Measurements from ENCODE around the gene CACNG1.

DNA sequence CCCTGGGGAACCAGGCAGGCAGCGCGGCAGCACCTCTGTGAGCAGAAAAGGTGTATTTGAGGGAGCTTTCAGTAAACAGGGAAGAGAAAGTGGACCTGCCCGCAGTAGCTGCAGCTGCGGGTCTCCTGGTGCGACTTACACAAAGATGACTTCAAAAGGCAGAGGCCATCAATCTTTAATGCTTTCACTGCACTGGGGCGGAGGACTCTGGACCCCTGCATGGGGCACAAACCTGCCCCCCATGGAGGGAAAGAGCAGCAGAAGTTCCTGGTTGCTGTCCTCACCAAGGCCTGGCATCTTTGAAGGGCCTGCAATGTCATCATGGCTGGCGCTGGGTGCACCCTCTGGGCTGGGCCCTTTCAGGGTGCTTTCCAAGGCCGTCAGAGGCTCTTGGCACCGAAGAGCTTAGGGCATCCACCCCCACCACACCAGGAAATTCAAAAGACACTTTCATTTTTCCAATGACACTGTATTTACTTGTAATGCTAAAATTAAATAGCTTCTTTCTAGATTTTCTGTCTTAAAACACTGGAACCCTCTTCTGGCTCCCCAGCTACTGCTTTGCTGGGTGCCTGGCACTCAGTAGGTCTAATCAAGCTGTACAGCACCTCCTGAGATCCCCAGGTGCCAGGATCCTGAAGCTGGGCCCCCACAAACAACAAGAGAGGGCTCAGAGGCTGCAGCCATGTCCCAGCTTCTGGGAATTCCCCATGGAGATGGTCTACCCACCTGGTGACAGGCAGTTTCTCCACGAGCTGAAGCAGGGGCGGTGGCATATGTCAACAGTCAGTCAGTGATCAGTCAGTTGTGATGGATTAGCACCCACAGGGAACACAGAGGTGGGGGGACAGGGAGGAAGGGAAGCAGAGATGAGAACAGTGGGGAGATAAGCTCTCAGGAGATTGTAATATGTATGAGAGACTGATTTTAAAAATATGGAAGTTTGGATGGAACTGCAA lies 2.1 kb upstream of the CACNG1 start:
- TF ChIP-seq, protein P1, sequence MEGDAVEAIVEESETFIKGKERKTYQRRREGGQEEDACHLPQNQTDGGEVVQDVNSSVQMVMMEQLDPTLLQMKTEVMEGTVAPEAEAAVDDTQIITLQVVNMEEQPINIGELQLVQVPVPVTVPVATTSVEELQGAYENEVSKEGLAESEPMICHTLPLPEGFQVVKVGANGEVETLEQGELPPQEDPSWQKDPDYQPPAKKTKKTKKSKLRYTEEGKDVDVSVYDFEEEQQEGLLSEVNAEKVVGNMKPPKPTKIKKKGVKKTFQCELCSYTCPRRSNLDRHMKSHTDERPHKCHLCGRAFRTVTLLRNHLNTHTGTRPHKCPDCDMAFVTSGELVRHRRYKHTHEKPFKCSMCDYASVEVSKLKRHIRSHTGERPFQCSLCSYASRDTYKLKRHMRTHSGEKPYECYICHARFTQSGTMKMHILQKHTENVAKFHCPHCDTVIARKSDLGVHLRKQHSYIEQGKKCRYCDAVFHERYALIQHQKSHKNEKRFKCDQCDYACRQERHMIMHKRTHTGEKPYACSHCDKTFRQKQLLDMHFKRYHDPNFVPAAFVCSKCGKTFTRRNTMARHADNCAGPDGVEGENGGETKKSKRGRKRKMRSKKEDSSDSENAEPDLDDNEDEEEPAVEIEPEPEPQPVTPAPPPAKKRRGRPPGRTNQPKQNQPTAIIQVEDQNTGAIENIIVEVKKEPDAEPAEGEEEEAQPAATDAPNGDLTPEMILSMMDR (IDR thresholded peaks at IDR 0.05): no peak
- no peak for TF ChIP-seq POLR2A (IDR thresholded peaks at IDR 0.05)

Data from testis (tissue), 2 donors.